ENCODE data around the gene RAD51B.

The RAD51B gene

GRCh38 chr14:68516342-68516741 lies 696.8 kb downstream of the RAD51B start:
- no peak for DNase-seq

GRCh38 chr14:68518166-68518565 lies 698.6 kb downstream of the RAD51B start:
- DNase-seq, result no peak

- no peak for DNase-seq
These were observed 699.4 kb downstream of the RAD51B start for GRCh38 chr14:68518761-68519670.

- no peak for DNase-seq
These were observed 700.1 kb downstream of the RAD51B start for GRCh38 chr14:68519671-68520187.

- DNase-seq, result no peak
These were observed 701.3 kb downstream of the RAD51B start for GRCh38 chr14:68520637-68521556.

- no peak for DNase-seq
These were observed 702.0 kb downstream of the RAD51B start for GRCh38 chr14:68521557-68521901.

- no peak for DNase-seq
These were observed 702.5 kb downstream of the RAD51B start for GRCh38 chr14:68521961-68522509.

- DNase-seq, result no peak
These were observed 703.1 kb downstream of the RAD51B start for GRCh38 chr14:68522510-68523325.

- DNase-seq, result no peak
These were observed 703.7 kb downstream of the RAD51B start for GRCh38 chr14:68523326-68523610.

- no peak for DNase-seq
These were observed 704.6 kb downstream of the RAD51B start for GRCh38 chr14:68523989-68524725.

- DNase-seq, result no peak
These were observed 705.9 kb downstream of the RAD51B start for GRCh38 chr14:68525516-68525915.

GRCh38 chr14:68526512-68527091 lies 707.0 kb downstream of the RAD51B start:
- no peak for DNase-seq

- no peak for DNase-seq
These were observed 707.8 kb downstream of the RAD51B start for GRCh38 chr14:68527329-68527851.

- no peak for DNase-seq
These were observed 708.6 kb downstream of the RAD51B start for GRCh38 chr14:68528040-68528687.

- no peak for DNase-seq
These were observed 710.9 kb downstream of the RAD51B start for GRCh38 chr14:68530443-68530842.

GRCh38 chr14:68532496-68532895 lies 712.9 kb downstream of the RAD51B start:
- DNase-seq, result no peak

- DNase-seq, result no peak
These were observed 714.7 kb downstream of the RAD51B start for GRCh38 chr14:68534276-68534675.

GRCh38 chr14:68535404-68536017 lies 715.9 kb downstream of the RAD51B start:
- DNase-seq, result no peak

- DNase-seq, result no peak
These were observed 716.4 kb downstream of the RAD51B start for GRCh38 chr14:68536018-68536410.
